ENCODE data around the gene RAD54L2.

The RAD54L2 gene

GRCh38 chr3:51547274-51547673 is 8.8 kb downstream of the RAD54L2 start:
- H3K27ac ChIP-seq (ENCODE audit: low read depth, low read length) = no peak overlapping the region
- H3K4me1 ChIP-seq (ENCODE audit: control insufficient read depth, low read length) = no peaks in the 10 kb centered on the region
- no peaks in the 10 kb centered on the region for H3F3A ChIP-seq (ENCODE audit: control insufficient read depth, insufficient read depth)
- H3K79me2 ChIP-seq (ENCODE audit: control insufficient read depth, low read length) = peaks cover 23% of the 10 kb centered on the region
- no peak for TF ChIP-seq EZH2phosphoT487 (IDR thresholded peaks at IDR 0.05; ENCODE audit: borderline replicate concordance, low read length)
- TF ChIP-seq CTCF (IDR thresholded peaks at IDR 0.05; ENCODE audit: low read depth, low read length, poor library complexity, severe bottlenecking) = no peak
- H3K36me3 ChIP-seq (ENCODE audit: control insufficient read depth, low read length) = peaks cover 22% of the 10 kb centered on the region
- H3K9me2 ChIP-seq (replicated peaks; ENCODE audit: control insufficient read depth, low read length) = no peaks in the 10 kb centered on the region
- no peak overlapping the region for H3K4me3 ChIP-seq (ENCODE audit: low read length)
- H3K27me3 ChIP-seq (ENCODE audit: control insufficient read depth, low read length) = no peaks in the 10 kb centered on the region
- H3K4me2 ChIP-seq (ENCODE audit: low read length) = no peak overlapping the region
- H4K20me1 ChIP-seq (ENCODE audit: control insufficient read depth, insufficient read depth, low read depth, low read length) = no peaks in the 10 kb centered on the region
- no peaks in the 10 kb centered on the region for H3K9me3 ChIP-seq (ENCODE audit: control insufficient read depth, insufficient read depth, low read length)

- TF ChIP-seq EZH2phosphoT487 (IDR thresholded peaks at IDR 0.05; ENCODE audit: borderline replicate concordance, low read length) = no peak
- TF ChIP-seq CTCF (IDR thresholded peaks at IDR 0.05; ENCODE audit: low read depth, low read length, poor library complexity, severe bottlenecking) = no peak
- no peak overlapping the region for H3K4me3 ChIP-seq (ENCODE audit: low read length)
- no peaks in the 10 kb centered on the region for H3K9me3 ChIP-seq (ENCODE audit: control insufficient read depth, insufficient read depth, low read length)
- H4K20me1 ChIP-seq (ENCODE audit: control insufficient read depth, insufficient read depth, low read depth, low read length) = no peaks in the 10 kb centered on the region
- H3K36me3 ChIP-seq (ENCODE audit: control insufficient read depth, low read length) = peaks cover 12% of the 10 kb centered on the region
- no peak overlapping the region for H3K27ac ChIP-seq (ENCODE audit: low read depth, low read length)
- H3K79me2 ChIP-seq (ENCODE audit: control insufficient read depth, low read length) = peaks cover 12% of the 10 kb centered on the region
- no peaks in the 10 kb centered on the region for H3K9me2 ChIP-seq (replicated peaks; ENCODE audit: control insufficient read depth, low read length)
- H3K4me1 ChIP-seq (ENCODE audit: control insufficient read depth, low read length) = no peaks in the 10 kb centered on the region
- no peaks in the 10 kb centered on the region for H3K27me3 ChIP-seq (ENCODE audit: control insufficient read depth, low read length)
- no peak overlapping the region for H3K4me2 ChIP-seq (ENCODE audit: low read length)
- H3F3A ChIP-seq (ENCODE audit: control insufficient read depth, insufficient read depth) = no peaks in the 10 kb centered on the region
These were observed 10.8 kb downstream of the RAD54L2 start for GRCh38 chr3:51549311-51549710.

- H3K27ac ChIP-seq (ENCODE audit: low read depth, low read length) = no peak overlapping the region
- H3K36me3 ChIP-seq (ENCODE audit: control insufficient read depth, low read length) = peaks cover 5% of the 10 kb centered on the region
- TF ChIP-seq CTCF (IDR thresholded peaks at IDR 0.05; ENCODE audit: low read depth, low read length, poor library complexity, severe bottlenecking) (no peak), EZH2phosphoT487 (IDR thresholded peaks at IDR 0.05; ENCODE audit: borderline replicate concordance, low read length) (no peak)
- H3K4me2 ChIP-seq (ENCODE audit: low read length) = no peak overlapping the region
- H3K9me2 ChIP-seq (replicated peaks; ENCODE audit: control insufficient read depth, low read length) = no peaks in the 10 kb centered on the region
- no peak overlapping the region for H3K4me3 ChIP-seq (ENCODE audit: low read length)
- no peaks in the 10 kb centered on the region for H3F3A ChIP-seq (ENCODE audit: control insufficient read depth, insufficient read depth)
- H3K4me1 ChIP-seq (ENCODE audit: control insufficient read depth, low read length) = no peaks in the 10 kb centered on the region
- H4K20me1 ChIP-seq (ENCODE audit: control insufficient read depth, insufficient read depth, low read depth, low read length) = no peaks in the 10 kb centered on the region
- no peaks in the 10 kb centered on the region for H3K9me3 ChIP-seq (ENCODE audit: control insufficient read depth, insufficient read depth, low read length)
- H3K27me3 ChIP-seq (ENCODE audit: control insufficient read depth, low read length) = no peaks in the 10 kb centered on the region
- peaks cover 3% of the 10 kb centered on the region; the same call in 1 of the 2 replicates for H3K79me2 ChIP-seq (ENCODE audit: control insufficient read depth, low read length)
These were observed 11.7 kb downstream of the RAD54L2 start for GRCh38 chr3:51550080-51550819.

Data from DOHH2 (cell line).